ENCODE measurements around the gene NUF2. TPM values are rescaled to one million over a fixed set of nuclear protein-coding genes. Genes with fewer than 3 reads are reported as not detected.

The NUF2 gene
- total RNA-seq, 6 donors from 2014 or later = 0.69 to 6.3 (median 1.4) TPM

DNA sequence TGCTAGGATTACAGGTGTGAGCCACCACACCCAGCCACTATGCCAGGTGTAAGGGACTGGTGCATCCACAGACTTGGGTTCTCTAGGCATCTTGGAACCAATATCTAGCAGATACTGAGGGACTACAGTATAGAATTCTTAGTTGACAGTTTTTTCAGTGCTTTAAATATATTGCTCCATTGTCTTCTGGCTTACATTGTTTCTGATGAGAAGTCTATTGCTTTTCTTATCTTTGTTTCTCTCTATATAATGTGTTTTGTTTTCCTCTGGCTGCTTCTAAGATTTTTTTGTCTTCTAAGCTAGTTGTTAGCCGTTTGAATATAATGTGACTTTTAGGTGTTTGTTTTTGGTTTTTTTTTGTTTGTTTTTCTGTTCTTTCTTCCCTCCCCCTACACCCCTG, 13.5 kb downstream of the NUF2 start:
- Histone ChIP-seq H3K4me3 (no peak overlapping the region), H3K27me3 (no peaks in the 10 kb centered on the region), H3K4me1 (no peaks in the 10 kb centered on the region), H3K36me3 (no peaks in the 10 kb centered on the region), H3K9me3 (peaks cover 0 to 3% (median 0%) of the 10 kb centered on the region in 4 donors), H3K27ac (no peak overlapping the region)
- DNase-seq (no peak), ATAC-seq (ENCODE audit: low FRiP score in 2 of 2) (no peak)
- WGBS, 2 donors = 82 to 91% methylated on average over 1 of the region's 1 CpG
- TF ChIP-seq, protein P1, sequence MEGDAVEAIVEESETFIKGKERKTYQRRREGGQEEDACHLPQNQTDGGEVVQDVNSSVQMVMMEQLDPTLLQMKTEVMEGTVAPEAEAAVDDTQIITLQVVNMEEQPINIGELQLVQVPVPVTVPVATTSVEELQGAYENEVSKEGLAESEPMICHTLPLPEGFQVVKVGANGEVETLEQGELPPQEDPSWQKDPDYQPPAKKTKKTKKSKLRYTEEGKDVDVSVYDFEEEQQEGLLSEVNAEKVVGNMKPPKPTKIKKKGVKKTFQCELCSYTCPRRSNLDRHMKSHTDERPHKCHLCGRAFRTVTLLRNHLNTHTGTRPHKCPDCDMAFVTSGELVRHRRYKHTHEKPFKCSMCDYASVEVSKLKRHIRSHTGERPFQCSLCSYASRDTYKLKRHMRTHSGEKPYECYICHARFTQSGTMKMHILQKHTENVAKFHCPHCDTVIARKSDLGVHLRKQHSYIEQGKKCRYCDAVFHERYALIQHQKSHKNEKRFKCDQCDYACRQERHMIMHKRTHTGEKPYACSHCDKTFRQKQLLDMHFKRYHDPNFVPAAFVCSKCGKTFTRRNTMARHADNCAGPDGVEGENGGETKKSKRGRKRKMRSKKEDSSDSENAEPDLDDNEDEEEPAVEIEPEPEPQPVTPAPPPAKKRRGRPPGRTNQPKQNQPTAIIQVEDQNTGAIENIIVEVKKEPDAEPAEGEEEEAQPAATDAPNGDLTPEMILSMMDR (IDR thresholded peaks at IDR 0.05) = no peak
- no peak for TF ChIP-seq EP300 (IDR thresholded peaks at IDR 0.05)
- no peak for TF ChIP-seq POLR2A (IDR thresholded peaks at IDR 0.05)
- no peak for TF ChIP-seq POLR2AphosphoS5 (IDR thresholded peaks at IDR 0.05)

DNA sequence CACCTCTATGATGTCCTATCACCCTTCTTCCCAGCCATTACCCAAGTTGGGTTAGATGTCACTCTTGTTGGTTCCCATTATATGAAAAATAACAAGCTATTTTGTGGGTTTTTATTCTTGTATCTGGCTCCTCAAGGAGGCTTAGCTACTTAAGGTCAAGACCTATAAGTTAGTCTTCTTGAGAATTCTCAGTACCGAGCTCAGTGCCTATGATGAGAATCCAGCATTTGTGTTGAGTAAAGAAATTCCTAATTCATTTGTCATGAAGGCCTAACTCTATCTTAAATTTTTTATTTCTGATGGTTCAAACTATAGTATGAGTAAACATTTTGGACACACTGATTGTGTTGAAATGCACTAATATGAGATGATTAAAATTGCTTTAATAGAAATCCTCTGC, 15.9 kb downstream of the NUF2 start:
- Histone ChIP-seq H3K27ac (no peak overlapping the region), H3K36me3 (no peaks in the 10 kb centered on the region), H3K27me3 (no peaks in the 10 kb centered on the region), H3K9me3 (no peaks in the 10 kb centered on the region), H3K4me3 (no peak overlapping the region), H3K4me1 (no peaks in the 10 kb centered on the region)
- ATAC-seq (ENCODE audit: low FRiP score in 2 of 2) (no peak), DNase-seq (no peak)
- TF ChIP-seq POLR2A (IDR thresholded peaks at IDR 0.05) (no peak), POLR2AphosphoS5 (IDR thresholded peaks at IDR 0.05) (no peak), EP300 (IDR thresholded peaks at IDR 0.05) (no peak)
- TF ChIP-seq, protein P1 (IDR thresholded peaks at IDR 0.05) = no peak
- 100% methylated on average over 1 of the region's 1 CpG for WGBS, 2 donors

DNA sequence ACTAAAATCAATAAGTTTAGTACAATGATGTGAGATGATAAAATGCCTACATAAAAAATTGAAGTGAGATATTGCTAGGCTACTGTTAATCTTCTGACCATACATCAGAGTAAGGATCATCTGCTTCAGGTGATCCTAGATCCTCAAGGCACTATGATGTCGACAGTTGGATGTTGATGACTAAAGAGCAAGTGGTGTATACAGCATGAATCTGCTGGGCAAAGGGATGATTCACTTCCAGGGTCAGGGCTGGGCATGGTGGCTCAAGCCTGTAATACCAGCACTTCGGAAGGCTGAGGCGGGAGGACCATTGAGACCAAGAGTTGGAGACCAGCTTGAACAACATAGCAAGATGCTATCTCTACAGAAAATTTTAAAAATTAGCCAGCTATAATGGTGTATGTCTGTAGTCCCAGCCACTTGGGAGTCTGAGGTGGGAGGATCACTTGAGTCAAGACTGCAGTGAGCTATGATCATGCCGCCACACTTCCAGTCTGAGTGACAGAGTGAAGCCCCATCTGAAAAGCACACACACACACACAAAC, 24.6 kb downstream of the NUF2 start:
- Histone ChIP-seq H3K27me3 (no peaks in the 10 kb centered on the region), H3K4me1 (no peaks in the 10 kb centered on the region), H3K4me3 (no peak overlapping the region), H3K36me3 (no peaks in the 10 kb centered on the region), H3K27ac (no peak overlapping the region), H3K9me3 (no peaks in the 10 kb centered on the region)
- no peak for ATAC-seq (ENCODE audit: low FRiP score in 2 of 2)
- no peak for DNase-seq
- WGBS, 2 donors = 96 to 97% methylated on average over 4 of the region's 4 CpGs
- TF ChIP-seq, protein P1 (IDR thresholded peaks at IDR 0.05) = no peak
- TF ChIP-seq POLR2AphosphoS5 (IDR thresholded peaks at IDR 0.05) = no peak
- no peak for TF ChIP-seq POLR2A (IDR thresholded peaks at IDR 0.05)
- no peak for TF ChIP-seq EP300 (IDR thresholded peaks at IDR 0.05)

DNA sequence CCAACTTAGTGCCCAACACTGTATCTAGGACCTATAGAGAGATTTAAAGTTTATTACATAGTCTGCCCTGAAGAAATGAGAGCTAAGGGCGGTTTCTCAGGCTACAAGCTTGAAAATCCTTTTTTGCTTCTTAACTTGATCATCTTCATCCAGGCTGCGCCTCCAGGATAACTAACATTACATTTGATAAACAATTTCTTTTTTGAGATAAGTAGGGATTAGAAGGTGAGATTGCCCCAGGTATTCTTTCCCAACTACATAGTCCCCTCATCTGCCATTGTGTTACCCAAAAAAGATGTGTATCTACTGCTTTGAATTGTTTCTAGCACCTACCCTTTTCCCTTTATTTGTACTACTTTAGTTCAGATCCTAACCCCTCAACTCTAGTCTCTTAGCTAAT, 25.4 kb downstream of the NUF2 start:
- no peak overlapping the region for H3K27ac ChIP-seq
- DNase-seq (no peak), ATAC-seq (ENCODE audit: low FRiP score in 2 of 2) (no peak)
- no peak overlapping the region for H3K4me3 ChIP-seq
- H3K4me1 ChIP-seq = no peaks in the 10 kb centered on the region
- no peaks in the 10 kb centered on the region for H3K9me3 ChIP-seq
- 94 to 98% methylated on average over 2 of the region's 2 CpGs for WGBS, 2 donors
- TF ChIP-seq POLR2A (IDR thresholded peaks at IDR 0.05) = no peak
- TF ChIP-seq POLR2AphosphoS5 (IDR thresholded peaks at IDR 0.05) = no peak
- H3K36me3 ChIP-seq = no peaks in the 10 kb centered on the region
- no peaks in the 10 kb centered on the region for H3K27me3 ChIP-seq

DNA sequence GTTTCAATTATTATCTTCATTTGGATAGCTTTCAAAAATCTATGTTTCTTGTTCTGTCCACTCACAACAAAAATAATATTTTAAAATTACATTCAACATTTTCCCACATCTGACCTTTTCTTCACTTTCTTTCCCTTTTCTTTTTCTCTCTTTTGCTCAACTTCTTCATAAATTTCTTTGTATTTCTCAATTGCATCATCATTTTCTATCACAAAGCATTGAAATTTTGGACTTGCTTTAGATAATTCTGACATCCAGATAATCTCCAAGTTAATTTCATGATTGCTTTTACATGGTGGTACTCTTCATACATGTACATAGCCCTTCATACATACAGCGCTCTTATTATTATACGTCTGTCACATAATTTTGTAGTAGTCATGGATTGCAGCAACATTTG, 30.2 kb downstream of the NUF2 start:
- Histone ChIP-seq H3K27me3 (no peaks in the 10 kb centered on the region), H3K27ac (no peak overlapping the region), H3K36me3 (no peaks in the 10 kb centered on the region), H3K9me3 (no peaks in the 10 kb centered on the region), H3K4me3 (no peak overlapping the region), H3K4me1 (no peaks in the 10 kb centered on the region)
- 96 to 98% methylated on average over 2 of the region's 2 CpGs for WGBS, 2 donors
- DNase-seq (no peak), ATAC-seq (ENCODE audit: low FRiP score in 2 of 2) (no peak)
- no peak for TF ChIP-seq POLR2A (IDR thresholded peaks at IDR 0.05)
- no peak for TF ChIP-seq EP300 (IDR thresholded peaks at IDR 0.05)
- TF ChIP-seq, protein P1 (IDR thresholded peaks at IDR 0.05) = no peak
- no peak for TF ChIP-seq POLR2AphosphoS5 (IDR thresholded peaks at IDR 0.05)

All from upper lobe of left lung (tissue), 6 donors.